Liver (tissue), 9 donors: Measurements from ENCODE around the gene LAMTOR4. TPM values are rescaled to one million over a fixed set of nuclear protein-coding genes. Genes with fewer than 3 reads are reported as not detected.

ENCODE experiments used
- DNase-seq: peaks from one replicate; pipeline ENCODE4 v3.0.0-alpha.2; 2017; ENCODE audit warnings: low spot score
- H3K27ac ChIP-seq, 2 donors: one replicate each; pipeline ENCODE4 v1.7.0; 2013; ENCODE audit warnings: inconsistent platforms in 2 of 2, low read length in 2 of 2, control low read depth in 1 of 2, low read depth in 1 of 2, mild to moderate bottlenecking in 1 of 2
- H3K27me3 ChIP-seq, 4 donors: one replicate each; pipeline versions ENCODE4 v1.6.1 to v1.7.0; 2013; ENCODE audit warnings: low read length in 3 of 4, inconsistent platforms in 1 of 4, mild to moderate bottlenecking in 1 of 4, moderate library complexity in 1 of 4; ENCODE audit not compliant: control insufficient read depth in 4 of 4, insufficient read depth in 4 of 4
- H3K36me3 ChIP-seq, 4 donors: one replicate each; pipeline versions ENCODE4 v1.6.1 to v1.7.0; 2013; ENCODE audit warnings: low read length in 3 of 4, mild to moderate bottlenecking in 3 of 4, low read depth in 1 of 4, moderate library complexity in 1 of 4; ENCODE audit not compliant: control insufficient read depth in 4 of 4, insufficient read depth in 3 of 4
- H3K4me1 ChIP-seq, 4 donors: one replicate each; pipeline versions ENCODE4 v1.6.1 to v1.7.0; 2013; ENCODE audit warnings: low read length in 3 of 4, mild to moderate bottlenecking in 3 of 4, moderate library complexity in 1 of 4; ENCODE audit not compliant: control insufficient read depth in 4 of 4, insufficient read depth in 4 of 4
- H3K4me3 ChIP-seq, 3 donors: one replicate each; pipeline versions ENCODE4 v1.6.1 to v1.7.0; 2013; ENCODE audit warnings: low read length in 3 of 3, control low read depth in 1 of 3, low read depth in 1 of 3, mild to moderate bottlenecking in 1 of 3
- H3K9ac ChIP-seq, 2 donors: one replicate each; pipeline ENCODE4 v1.7.0; 2013; ENCODE audit warnings: low read length in 2 of 2, mild to moderate bottlenecking in 2 of 2, moderate library complexity in 2 of 2, control low read depth in 1 of 2, low read depth in 1 of 2
- H3K9me3 ChIP-seq, 4 donors: one replicate each; pipeline versions ENCODE4 v1.6.1 to v1.7.0; 2013; ENCODE audit warnings: low read length in 3 of 4; ENCODE audit not compliant: control insufficient read depth in 4 of 4
- ATF3 ChIP-seq: IDR thresholded peaks from 2 replicates; pipeline ENCODE4 v1.6.1; 2016; ENCODE audit warnings: antibody characterized with exemption
- EGR1 ChIP-seq, 2 donors: IDR thresholded peaks; 2 replicates each; pipeline ENCODE4 v1.6.1; 2016 to 2018; ENCODE audit warnings: antibody characterized with exemption in 2 of 2, low read depth in 2 of 2
- FOXA1 ChIP-seq: IDR thresholded peaks from 2 replicates; pipeline ENCODE4 v1.6.1; 2016; ENCODE audit warnings: antibody characterized with exemption
- FOXA2 ChIP-seq: IDR thresholded peaks from 2 replicates; pipeline ENCODE4 v1.6.1; 2016; ENCODE audit warnings: antibody characterized with exemption
- HNF4A ChIP-seq, 2 donors: conservative IDR thresholded peaks; 2 replicates each; pipeline ENCODE4 v1.6.1; 2016; ENCODE audit warnings: antibody characterized with exemption in 2 of 2, mild to moderate bottlenecking in 2 of 2
- JUND ChIP-seq, 2 donors: IDR thresholded peaks; 2 replicates each; pipeline ENCODE4 v1.6.1; 2016; ENCODE audit warnings: antibody characterized with exemption in 2 of 2
- MAX ChIP-seq: IDR thresholded peaks from 2 replicates; pipeline ENCODE4 v1.6.1; 2016; ENCODE audit warnings: antibody characterized with exemption
- RAD21 ChIP-seq, 2 donors: IDR thresholded peaks; 2 replicates each; pipeline ENCODE4 v1.6.1; 2016; ENCODE audit warnings: antibody characterized with exemption in 2 of 2, mild to moderate bottlenecking in 2 of 2
- REST ChIP-seq: IDR thresholded peaks from 2 replicates; pipeline ENCODE4 v1.6.1; 2016; ENCODE audit warnings: antibody characterized with exemption, mild to moderate bottlenecking
- RXRA ChIP-seq, 2 donors: IDR thresholded peaks; 2 replicates each; pipeline ENCODE4 v1.6.1; 2017 to 2018; ENCODE audit warnings: antibody characterized with exemption in 2 of 2, mild to moderate bottlenecking in 1 of 2
- SP1 ChIP-seq: IDR thresholded peaks from 2 replicates; pipeline ENCODE4 v1.6.1; 2018; ENCODE audit warnings: antibody characterized with exemption, mild to moderate bottlenecking
- YY1 ChIP-seq: IDR thresholded peaks from 2 replicates; pipeline ENCODE4 v1.6.1; 2016; ENCODE audit warnings: antibody characterized with exemption, mild to moderate bottlenecking
- ZBTB33 ChIP-seq: IDR thresholded peaks from 2 replicates; pipeline ENCODE4 v1.6.1; 2016; ENCODE audit warnings: antibody characterized with exemption
- WGBS: extraction: QIAGEN DNeasy Blood & Tissue Kit; methylation state at CpG from one replicate; pipeline ENCODE4 v1.1.7; 2013; 5-methylcytosine and 5-hydroxymethylcytosine counted together
- polyA plus RNA-seq, 2 donors: library from polyadenylated mRNA; stranded (reverse) in 1 of 2; unstranded in 1 of 2; fragments of 200-250 nt in 1 of 2; fragments of >200 nt in 1 of 2; fragmentation: Nextera tagmentation in 1 of 2; extraction: Ambion mirVana in 1 of 2; gene quantifications; one replicate each; pipeline versions ENCODE4 v1.2.1 to v1.2.3, GENCODE V29; 2013 to 2015
- total RNA-seq, 2 donors: library from RNA; depleted of rRNA; stranded (reverse); fragments of >200 nt; gene quantifications; one replicate each; pipeline ENCODE4 v1.2.3, GENCODE V29; 2014
- donor health status: healthy.
- donor health status: healthy.
- donor health status: healthy.
- donor health status: healthy.
- donor health status: healthy.

The LAMTOR4 gene
- total and polyA plus RNA-seq, 4 donors: 28.4 to 112 (median 57.7) TPM

- no peak for TF ChIP-seq FOXA2
Observed at GRCh38 chr7:100169147-100169850, 20.6 kb downstream of the LAMTOR4 start (continued).

- H3K9ac ChIP-seq: no peak overlapping the region
- no peak for DNase-seq
- H3K9me3 ChIP-seq: no peaks in the 10 kb centered on the region
- H3K4me1 ChIP-seq: peaks cover 0 to 11% (median 4%) of the 10 kb centered on the region in 4 donors
- H3K27ac ChIP-seq: no peak overlapping the region
- H3K36me3 ChIP-seq: no peaks in the 10 kb centered on the region
- peaks cover 0 to 8% (median 2%) of the 10 kb centered on the region in 4 donors for H3K27me3 ChIP-seq
- H3K4me3 ChIP-seq: no peak overlapping the region
- WGBS: 76% methylated on average over 11 of the region's 11 CpGs
- no peak for TF ChIP-seq MAX
- no peak for TF ChIP-seq FOXA1
Observed at GRCh38 chr7:100170101-100170897, 21.6 kb downstream of the LAMTOR4 start.

GRCh38 chr7:100171087-100171681 lies 22.5 kb downstream of the LAMTOR4 start:
- peaks cover 0 to 11% (median 4%) of the 10 kb centered on the region in 4 donors for H3K4me1 ChIP-seq
- TF ChIP-seq JUND (IDR thresholded peaks at IDR 0.05): no peak
- no peak for TF ChIP-seq RXRA (IDR thresholded peaks at IDR 0.05)
- TF ChIP-seq HNF4A (conservative IDR thresholded peaks at IDR 0.05): no peak
- no peak for TF ChIP-seq RAD21 (IDR thresholded peaks at IDR 0.05)
- TF ChIP-seq YY1: no peak
- 5% methylated on average over 61 of the region's 61 CpGs for WGBS
- DNase-seq: no peak
- H3K9me3 ChIP-seq: no peaks in the 10 kb centered on the region
- H3K4me3 ChIP-seq: peak overlapping the region in 1 of 3 donors; percentile 44
- no peaks in the 10 kb centered on the region for H3K36me3 ChIP-seq
- peaks cover 0 to 8% (median 2%) of the 10 kb centered on the region in 4 donors for H3K27me3 ChIP-seq
- H3K9ac ChIP-seq: no peak overlapping the region
- H3K27ac ChIP-seq: no peak overlapping the region

GRCh38 chr7:100171840-100172239 lies 23.1 kb downstream of the LAMTOR4 start:
- H3K4me1 ChIP-seq: peaks cover 0 to 11% (median 4%) of the 10 kb centered on the region in 4 donors
- DNase-seq: no peak
- 31% methylated on average over 22 of the region's 22 CpGs for WGBS

More at GRCh38 chr7:100171840-100172239, 23.1 kb downstream of the LAMTOR4 start:
- no peaks in the 10 kb centered on the region for H3K9me3 ChIP-seq
- no peaks in the 10 kb centered on the region for H3K36me3 ChIP-seq
- H3K4me3 ChIP-seq: peak overlapping the region in 1 of 3 donors; percentile 44
- peaks cover 0 to 8% (median 2%) of the 10 kb centered on the region in 4 donors for H3K27me3 ChIP-seq
- H3K9ac ChIP-seq: no peak overlapping the region
- no peak overlapping the region for H3K27ac ChIP-seq
- TF ChIP-seq SP1: no peak
- no peak for TF ChIP-seq MAX
- no peak for TF ChIP-seq FOXA1
- TF ChIP-seq ATF3: no peak
- TF ChIP-seq YY1: no peak
- TF ChIP-seq REST: no peak
- no peak for TF ChIP-seq JUND (IDR thresholded peaks at IDR 0.05)
- no peak for TF ChIP-seq RXRA (IDR thresholded peaks at IDR 0.05)
- no peak for TF ChIP-seq ZBTB33
- TF ChIP-seq HNF4A (conservative IDR thresholded peaks at IDR 0.05): no peak
- no peak for TF ChIP-seq EGR1 (IDR thresholded peaks at IDR 0.05; ENCODE audit: low read depth in 2 of 2)
